Astrocyte of the hippocampus (primary cell): Measurements from ENCODE around the gene DUSP7.

Experiments
- DNase-seq: peaks from one replicate; pipeline ENCODE4 v3.0.0; 2011; ENCODE audit warnings: low read depth, low spot score

The DUSP7 gene

DNA sequence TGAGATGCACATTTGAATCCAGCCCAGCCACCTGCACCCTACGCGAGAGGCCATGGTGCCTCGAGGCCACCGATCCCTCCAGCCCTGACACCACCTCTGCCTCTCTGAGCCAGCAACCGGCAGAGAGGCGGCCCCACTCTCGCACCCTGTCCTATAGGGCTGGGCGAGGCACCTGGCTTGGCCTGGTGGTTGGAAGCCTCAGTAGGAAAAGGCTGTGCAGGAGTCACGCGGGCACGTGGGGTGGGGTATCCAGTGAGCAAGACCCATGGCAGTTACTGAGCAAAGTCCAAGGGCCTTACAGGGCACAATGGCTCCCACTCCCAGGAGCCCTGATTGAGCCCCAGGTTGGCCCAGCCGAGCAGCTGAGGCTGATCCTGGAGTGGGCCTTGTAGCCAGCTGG lies 12.4 kb upstream of the DUSP7 start:
- DNase-seq, result no peak

- DNase-seq, result no peak
Measured at GRCh38 chr3:52068055-52068571, 11.7 kb upstream of the DUSP7 start.

DNA sequence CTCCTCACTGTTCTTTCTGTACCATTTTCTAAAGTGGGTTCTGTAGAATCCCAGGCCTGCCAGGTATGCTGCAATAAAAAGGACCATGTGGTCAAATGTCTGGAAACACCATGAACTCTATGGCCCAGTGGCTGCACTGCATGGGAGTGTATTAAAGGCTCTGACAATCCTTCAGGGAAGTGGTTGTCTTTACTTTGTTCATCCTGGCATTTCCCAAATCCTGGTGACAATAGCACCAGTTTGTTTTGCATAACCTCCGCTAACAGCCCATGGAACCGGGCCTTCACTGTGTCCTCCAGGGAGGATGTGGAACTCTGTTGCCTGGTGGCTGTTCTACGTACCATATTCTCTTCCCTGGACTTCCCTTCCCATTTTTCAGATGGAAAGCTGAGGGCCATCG lies 11.2 kb upstream of the DUSP7 start:
- no peak for DNase-seq

DNA sequence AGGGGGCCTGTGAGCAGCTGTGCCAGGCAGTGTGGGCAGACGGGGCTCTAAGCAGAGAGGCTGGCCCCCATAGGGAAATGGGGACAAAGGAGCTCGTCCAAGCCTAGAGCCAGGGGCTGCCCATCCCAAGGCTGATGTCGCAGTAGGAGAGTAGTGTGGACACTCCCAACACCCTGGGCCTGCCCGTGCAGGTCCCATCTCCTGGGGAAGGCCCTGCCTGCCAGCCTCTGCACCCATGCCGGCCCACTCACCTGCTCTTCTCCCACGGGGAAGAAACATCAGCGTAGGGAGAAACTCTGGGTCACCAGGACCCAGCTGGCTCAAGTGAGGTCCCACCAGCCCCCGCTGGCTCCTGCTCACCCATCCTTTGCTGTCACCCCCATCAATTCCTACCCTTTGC lies 10.7 kb upstream of the DUSP7 start:
- no peak for DNase-seq

GRCh38 chr3:52065264-52065756 lies 8.9 kb upstream of the DUSP7 start:
- no peak for DNase-seq

DNA sequence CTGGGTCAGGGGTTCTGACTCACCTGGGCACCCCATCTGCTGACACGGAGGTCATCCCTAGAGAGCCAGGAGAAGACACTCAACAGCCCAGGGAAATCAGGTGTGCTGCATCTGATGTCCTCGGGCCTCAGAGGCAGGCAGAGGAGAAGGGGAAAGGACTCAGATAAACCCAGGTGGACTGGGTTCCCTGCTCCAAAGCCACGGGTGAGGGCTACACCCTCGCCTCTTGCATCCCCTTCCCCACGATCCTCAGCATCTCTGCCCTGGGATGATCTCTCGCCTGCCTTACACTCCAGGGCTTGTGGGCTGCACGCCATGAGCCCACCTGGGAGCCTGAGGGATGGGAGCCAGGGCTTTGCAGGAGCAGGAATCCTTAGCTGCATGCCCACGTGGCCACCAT lies 8.2 kb upstream of the DUSP7 start:
- DNase-seq, result no peak

- DNase-seq, result no peak
Measured at GRCh38 chr3:52063026-52063723, 6.8 kb upstream of the DUSP7 start.

- DNase-seq, result peak; percentile 82
Measured at GRCh38 chr3:52062505-52062904, 6.1 kb upstream of the DUSP7 start.

GRCh38 chr3:52061121-52061910 lies 4.9 kb upstream of the DUSP7 start:
- no peak for DNase-seq

DNA sequence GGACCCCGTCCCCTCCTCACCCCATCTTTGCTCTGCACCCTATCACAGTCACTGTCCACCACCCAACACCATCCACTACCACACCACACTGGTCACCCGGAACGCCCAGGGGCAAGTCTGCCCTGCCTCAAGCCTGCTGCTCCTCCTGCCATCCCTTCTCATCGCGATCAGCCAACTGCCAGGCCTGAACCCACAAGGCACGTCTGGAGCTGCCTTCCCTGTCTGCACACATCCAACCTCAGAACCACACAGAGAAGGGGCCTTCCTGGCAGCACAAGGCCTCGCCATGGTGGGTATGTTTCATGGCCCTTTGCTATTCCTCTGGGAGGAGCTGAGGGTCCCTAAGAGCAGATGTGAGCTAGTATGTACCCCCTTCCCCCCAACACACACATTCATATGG lies 3.4 kb upstream of the DUSP7 start:
- no peak for DNase-seq

DNA sequence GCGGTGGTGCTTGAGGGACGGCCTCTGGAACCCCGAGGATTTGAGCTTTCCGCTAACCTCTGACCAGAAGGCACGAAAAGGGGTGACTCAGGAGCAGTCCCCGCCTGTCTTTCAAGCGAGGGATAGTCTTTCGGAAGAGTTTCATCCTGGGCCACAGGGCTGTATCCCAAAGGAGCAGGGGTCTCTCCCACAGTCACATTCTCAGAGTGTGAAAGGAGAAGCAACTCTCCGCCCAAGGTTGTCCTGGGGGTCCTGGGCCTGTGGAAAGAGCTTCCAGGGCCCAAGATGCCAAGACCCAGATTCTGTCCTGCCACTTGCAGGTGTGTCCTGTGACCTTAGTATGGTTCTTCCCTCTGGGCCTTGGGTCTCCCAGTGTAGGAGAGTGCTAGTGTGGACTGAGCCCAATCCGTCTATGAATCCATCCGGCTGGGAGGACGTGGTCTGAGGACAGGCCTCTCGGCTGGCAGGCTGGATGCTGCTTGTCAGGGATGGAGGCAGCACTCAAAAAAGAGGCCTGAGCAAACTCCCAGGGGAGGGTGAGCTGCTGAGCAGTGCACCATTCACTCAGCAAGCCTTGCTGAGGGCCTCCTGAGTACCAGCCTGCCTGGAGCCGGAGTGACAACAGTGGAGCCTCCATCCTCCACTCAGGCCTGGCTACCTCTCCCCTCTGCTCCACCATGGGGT lies 1.6 kb upstream of the DUSP7 start:
- no peak for DNase-seq

DNA sequence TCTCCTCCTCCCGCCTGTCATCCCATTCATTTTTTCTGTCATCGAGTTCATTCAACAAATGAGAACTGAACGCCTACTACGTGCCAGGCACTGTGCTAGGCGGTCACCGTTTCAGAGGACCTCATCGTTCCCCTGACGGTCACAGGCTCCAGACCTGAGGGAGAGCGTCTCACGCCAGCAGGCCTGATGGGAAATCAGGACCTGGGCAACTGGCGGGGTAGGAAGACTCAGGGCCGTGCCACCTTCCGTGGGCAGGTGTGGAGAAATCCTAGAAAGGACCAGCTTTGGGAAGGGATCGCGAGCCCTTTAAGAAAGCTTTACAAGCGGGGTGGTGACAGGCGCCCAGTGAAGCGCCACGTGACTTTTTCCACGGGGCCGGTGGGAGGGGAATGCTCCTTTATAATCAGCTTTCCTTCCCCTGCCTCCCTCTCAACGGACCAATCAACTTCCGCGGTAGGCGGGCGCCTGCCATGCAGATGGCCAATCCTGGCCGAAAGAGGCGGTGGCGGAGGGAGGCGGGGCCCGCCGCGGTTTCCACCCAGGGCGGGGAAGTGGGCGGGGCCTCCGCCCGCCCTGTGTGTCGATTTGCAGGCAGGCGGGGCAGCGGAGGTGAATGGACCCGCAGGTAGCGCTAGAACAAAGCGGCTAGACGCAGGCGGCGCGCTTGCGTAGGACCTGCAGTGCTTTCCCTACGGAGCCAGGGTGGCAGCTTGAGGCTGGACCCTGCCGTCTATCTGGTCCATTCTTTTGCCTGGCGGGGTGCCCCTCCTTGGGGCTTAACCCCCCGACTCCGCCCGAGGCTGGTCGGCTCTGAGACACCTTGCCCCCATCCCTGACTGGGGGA lies 819 bp upstream of the DUSP7 start:
- peak; percentile 100 for DNase-seq

GRCh38 chr3:52055537-52056351 lies 627 bp downstream of the DUSP7 start:
- peak; percentile 85 for DNase-seq

DNA sequence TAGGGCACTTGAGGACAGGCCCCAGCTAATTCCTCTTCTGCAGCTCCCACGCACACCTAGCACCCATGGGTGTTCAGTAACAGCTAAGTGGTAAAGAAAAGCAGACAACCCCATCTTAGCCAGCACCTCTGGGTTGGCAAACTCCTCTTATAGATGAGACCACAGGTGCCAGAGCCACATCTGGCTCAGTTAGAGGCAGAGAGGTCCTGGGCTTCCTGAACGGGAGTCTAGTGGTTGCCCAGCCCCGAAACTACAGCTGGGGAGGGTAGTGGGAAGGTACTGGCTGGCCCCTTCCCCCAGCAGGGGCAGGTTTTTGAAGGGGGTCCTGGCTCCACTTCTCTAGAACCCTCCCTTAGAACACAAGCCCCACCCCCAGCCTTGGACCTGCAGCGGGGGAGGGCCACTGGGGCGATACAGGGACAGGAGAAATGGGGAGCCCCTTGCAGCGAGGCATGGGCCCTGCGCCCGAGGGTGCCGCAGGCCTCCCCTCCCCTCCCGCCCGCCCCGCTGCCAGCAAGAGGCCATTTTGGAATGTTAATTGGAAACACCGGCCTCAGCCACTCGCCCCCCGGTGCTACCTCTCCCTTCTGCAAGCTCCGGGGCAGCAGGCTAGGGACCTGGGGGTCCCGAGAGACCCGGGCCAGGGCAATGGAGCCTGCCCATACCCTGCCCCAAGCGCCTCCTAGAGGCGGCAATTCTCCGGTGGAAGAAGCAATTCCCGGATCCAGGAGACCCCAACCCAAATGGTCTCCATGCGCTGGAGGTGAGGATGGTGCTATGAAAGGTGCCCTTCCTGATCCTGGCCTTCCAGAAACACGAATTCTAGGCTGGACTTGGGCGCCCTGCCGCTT lies 1.5 kb downstream of the DUSP7 start:
- DNase-seq, result peak; percentile 41

DNA sequence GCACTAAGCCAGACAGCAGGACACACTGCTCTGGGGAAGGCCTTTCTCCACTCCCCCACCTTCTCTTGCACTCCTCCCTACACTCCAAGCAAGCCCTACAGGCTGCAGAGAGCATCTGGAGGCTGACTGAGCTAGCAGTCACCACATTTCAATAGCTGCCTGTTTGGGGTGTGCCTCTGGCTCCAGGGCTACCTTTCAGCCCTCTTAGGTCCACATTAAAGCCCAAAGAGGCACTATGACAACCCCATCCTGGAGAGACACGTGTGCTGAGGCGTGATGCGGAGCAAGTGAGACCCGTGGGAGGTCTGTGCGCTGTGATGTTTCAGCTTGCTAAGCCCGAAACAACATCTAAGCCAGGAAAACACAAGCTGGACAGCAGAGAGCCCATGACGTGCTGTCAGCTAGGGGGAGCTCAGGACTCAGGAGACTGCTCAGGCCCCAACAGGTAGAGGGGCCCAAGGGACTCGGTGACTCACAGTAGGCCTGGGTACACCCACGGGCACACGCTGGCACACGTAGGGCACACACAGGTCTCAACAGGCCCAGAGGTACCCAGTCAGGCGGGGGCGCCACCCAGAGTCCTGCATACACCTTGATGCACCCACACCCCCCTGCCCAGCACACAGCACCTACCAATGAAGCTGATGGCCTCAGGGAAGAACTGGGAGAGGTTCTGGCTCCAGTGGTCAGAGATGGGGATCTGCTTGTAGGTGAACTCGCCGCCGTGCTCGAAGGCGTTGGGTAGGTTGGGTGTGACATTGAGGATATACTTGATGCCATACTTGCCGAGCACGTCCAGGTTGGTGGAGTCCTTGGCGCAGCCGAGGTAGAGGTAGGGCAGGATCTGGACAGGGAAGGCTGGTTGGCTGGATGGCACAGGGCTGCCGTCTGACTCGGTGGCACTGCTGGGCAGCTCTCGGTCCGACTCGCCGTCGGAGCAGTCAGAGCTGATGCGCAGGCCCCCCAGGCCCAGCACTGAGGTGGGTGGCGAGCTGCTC lies 2.8 kb downstream of the DUSP7 start:
- DNase-seq, result peak; percentile 46

DNA sequence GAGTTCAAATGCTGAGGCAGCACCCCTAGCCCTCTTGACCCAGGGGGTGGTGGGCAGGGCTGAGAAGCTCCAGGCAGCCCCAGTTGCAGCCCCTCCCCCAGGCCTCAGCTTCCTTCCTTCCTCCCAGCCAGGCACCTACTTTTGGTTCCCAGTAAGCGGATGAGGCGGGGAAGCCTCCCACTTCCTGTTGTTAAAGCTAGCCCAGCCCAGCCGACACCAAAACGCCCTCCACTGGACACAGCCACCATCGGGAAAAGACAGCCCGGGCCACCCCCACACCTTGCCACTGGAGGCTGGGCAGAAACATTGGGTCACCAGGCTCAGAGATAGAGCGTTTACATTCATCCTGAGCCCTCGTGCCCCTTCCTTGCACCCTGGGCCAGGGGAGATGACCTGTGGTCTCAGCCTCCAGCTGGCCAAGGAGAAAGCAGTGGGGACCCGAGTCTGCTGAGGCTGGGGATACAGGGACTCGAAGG lies 3.5 kb downstream of the DUSP7 start:
- peak; percentile 81 for DNase-seq

DNA sequence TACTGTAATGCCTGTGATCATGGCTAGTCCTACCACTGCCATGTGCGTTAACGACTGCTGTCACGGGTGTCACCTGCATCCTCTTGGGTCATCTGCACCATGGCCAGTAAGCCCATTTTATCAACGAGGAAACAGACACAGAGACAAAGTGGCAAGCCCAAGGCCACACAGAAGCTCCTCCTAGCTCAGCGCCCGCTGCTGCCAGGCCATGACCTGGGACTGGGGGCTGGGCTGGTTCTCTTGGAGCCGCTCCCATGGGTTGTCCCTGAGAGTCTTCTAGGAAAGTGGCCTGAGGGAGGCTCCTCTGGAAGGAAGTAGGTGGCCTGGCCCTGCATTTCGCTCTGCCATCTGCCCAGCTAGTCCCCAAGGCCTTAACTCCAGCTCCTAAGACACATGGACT lies 4.9 kb downstream of the DUSP7 start:
- no peak for DNase-seq

- no peak for DNase-seq
Measured at GRCh38 chr3:52050571-52050970, 5.8 kb downstream of the DUSP7 start.
